Ascending aorta (tissue), 2 donors: ENCODE results near the gene ADAMTSL3. TPM values are rescaled to one million over a fixed set of nuclear protein-coding genes. Genes with fewer than 3 reads are reported as not detected.
A peak's percentile ranks its signal among the peaks of the same experiment; 100 is the strongest.

Experiments
- DNase-seq, 2 donors: peaks; one replicate each; pipeline ENCODE4 v3.0.0-alpha.2; 2019; ENCODE audit warnings: low spot score in 2 of 2
- H3K27ac ChIP-seq, 2 donors: fragments of 200-600 bp; sonication (generic); one replicate each; pipeline ENCODE4 v1.5.1; 2016 to 2017; ENCODE audit warnings: mild to moderate bottlenecking in 1 of 2
- H3K27me3 ChIP-seq: fragments of 200-600 bp; sonication (generic); one replicate; pipeline ENCODE4 v1.5.1; 2017
- H3K36me3 ChIP-seq, 2 donors: fragments of 200-600 bp; sonication (generic); one replicate each; pipeline ENCODE4 v1.5.1; 2016
- H3K4me1 ChIP-seq, 2 donors: fragments of 200-600 bp; sonication (generic); one replicate each; pipeline ENCODE4 v1.5.1; 2016 to 2017; ENCODE audit warnings: mild to moderate bottlenecking in 1 of 2
- H3K4me3 ChIP-seq, 2 donors: fragments of 200-600 bp; sonication (generic); one replicate each; pipeline ENCODE4 v1.5.1; 2016 to 2017; ENCODE audit warnings: mild to moderate bottlenecking in 1 of 2
- H3K9me3 ChIP-seq, 2 donors: fragments of 200-600 bp; sonication (generic); one replicate each; pipeline ENCODE4 v1.5.1; 2016
- CTCF ChIP-seq, 3 experiments: fragments of 200-600 bp in 2 of 3; fragments of 450-650 bp in 1 of 3; sonication (generic) in 2 of 3; IDR thresholded peaks; one replicate each; pipeline ENCODE4 v1.5.1; 2016 to 2019; ENCODE audit warnings: antibody characterized with exemption in 3 of 3, mild to moderate bottlenecking in 1 of 3, moderate library complexity in 1 of 3
- intact Hi-C: fragments of 100-400 bp; cut with DNase I; formaldehyde crosslinking; loops from one replicate; pipeline ENCODE4 v1.15.1; 2023
- total RNA-seq: library from RNA; depleted of rRNA; stranded (reverse); fragments of >200 nt; gene quantifications from one replicate; pipeline ENCODE4 v1.1.0, GENCODE V29; 2016

Gene ADAMTSL3
- total RNA-seq, 1 donor from 2014 or later = 28.1 TPM

GRCh38 chr15:83670672-83671229 lies 16.8 kb downstream of the ADAMTSL3 start:
- Histone ChIP-seq H3K4me1 (peaks cover 0 to 10% of the 10 kb centered on the region in 2 donors), H3K36me3 (peaks cover 0 to 4% of the 10 kb centered on the region in 2 donors), H3K9me3 (peaks cover 0 to 10% of the 10 kb centered on the region in 2 donors), H3K27ac (no peak overlapping the region), H3K27me3 (no peaks in the 10 kb centered on the region), H3K4me3 (no peak overlapping the region)
- intact Hi-C loops = no loop called here
- DNase-seq = no peak
- TF ChIP-seq CTCF (IDR thresholded peaks at IDR 0.05) = no peak

GRCh38 chr15:83671603-83672002 lies 17.7 kb downstream of the ADAMTSL3 start:
- peaks cover 0 to 10% of the 10 kb centered on the region in 2 donors for H3K9me3 ChIP-seq
- DNase-seq = no peak
- no peak overlapping the region for H3K4me3 ChIP-seq
- peaks cover 0 to 4% of the 10 kb centered on the region in 2 donors for H3K36me3 ChIP-seq
- H3K27ac ChIP-seq = no peak overlapping the region
- no peak for TF ChIP-seq CTCF (IDR thresholded peaks at IDR 0.05)
- peaks cover 0 to 10% of the 10 kb centered on the region in 2 donors for H3K4me1 ChIP-seq
- intact Hi-C loops = no loop called here
- no peaks in the 10 kb centered on the region for H3K27me3 ChIP-seq

GRCh38 chr15:83673385-83673784 lies 19.5 kb downstream of the ADAMTSL3 start:
- peaks cover 0 to 22% of the 10 kb centered on the region in 2 donors for H3K9me3 ChIP-seq
- H3K27ac ChIP-seq = no peak overlapping the region
- H3K36me3 ChIP-seq = peaks cover 0 to 4% of the 10 kb centered on the region in 2 donors
- peaks cover 0 to 10% of the 10 kb centered on the region in 2 donors for H3K4me1 ChIP-seq
- no peak for TF ChIP-seq CTCF (IDR thresholded peaks at IDR 0.05)
- DNase-seq = no peak
- H3K4me3 ChIP-seq = no peak overlapping the region
- intact Hi-C loops = no loop called here
- no peaks in the 10 kb centered on the region for H3K27me3 ChIP-seq

- Histone ChIP-seq H3K4me3 (no peak overlapping the region), H3K36me3 (no peaks in the 10 kb centered on the region), H3K4me1 (peaks cover 0 to 4% of the 10 kb centered on the region in 2 donors), H3K27me3 (no peaks in the 10 kb centered on the region), H3K9me3 (peaks cover 0 to 8% of the 10 kb centered on the region in 2 donors), H3K27ac (peak overlapping the region in 1 of 2 donors; percentile 5)
- intact Hi-C loops = no loop called here
- DNase-seq = no peak
- TF ChIP-seq CTCF (IDR thresholded peaks at IDR 0.05) = no peak
These were observed 28.7 kb downstream of the ADAMTSL3 start for GRCh38 chr15:83682476-83683088.

GRCh38 chr15:83685916-83686332 lies 32.0 kb downstream of the ADAMTSL3 start:
- Histone ChIP-seq H3K4me1 (peaks cover 0 to 4% of the 10 kb centered on the region in 2 donors), H3K36me3 (no peaks in the 10 kb centered on the region), H3K27ac (peak overlapping the region in 1 of 2 donors; percentile 41), H3K9me3 (no peaks in the 10 kb centered on the region), H3K27me3 (no peaks in the 10 kb centered on the region), H3K4me3 (peak overlapping the region in 1 of 2 donors; percentile 9)
- DNase-seq = no peak
- intact Hi-C loops = no loop called here
- no peak for TF ChIP-seq CTCF (IDR thresholded peaks at IDR 0.05)
